Measurements from ENCODE around the gene PPAN. TPM values are rescaled to one million over a fixed set of nuclear protein-coding genes. Genes with fewer than 3 reads are reported as not detected.

Gene PPAN
- total and polyA plus RNA-seq, 5 donors from 2014 or later, result 14.1 to 62.2 (median 25.7) TPM

DNA sequence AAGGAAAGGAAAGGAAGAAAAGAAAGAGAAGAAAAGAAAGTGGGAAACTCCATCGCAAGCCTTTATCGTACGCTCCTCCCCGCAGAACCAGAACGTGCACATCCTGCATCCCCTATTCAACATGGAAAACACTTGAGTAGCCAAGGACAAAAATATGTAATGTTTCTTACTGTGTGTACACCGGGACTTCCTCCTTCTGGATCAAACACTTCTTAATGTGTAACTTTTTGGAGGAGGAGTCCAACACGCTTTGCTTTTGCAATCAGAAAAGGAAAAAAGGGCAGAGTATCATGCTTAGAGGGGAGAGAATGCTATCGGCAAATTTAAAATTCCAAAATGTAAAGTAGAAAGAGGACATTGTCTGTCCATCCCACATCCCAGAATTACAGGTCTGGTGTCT lies 27.8 kb upstream of the PPAN start:
- Mint-ChIP-seq H3K4me1 (no peaks in the 10 kb centered on the region), H3K9me3 (peaks cover 0 to 3% (median 0%) of the 10 kb centered on the region in 7 donors), H3K4me3 (no peak overlapping the region), H3K36me3 (no peaks in the 10 kb centered on the region), H3K27ac (no peak overlapping the region), H3K27me3 (no peaks in the 10 kb centered on the region)
- H3K36me3 ChIP-seq (ENCODE audit: control insufficient read depth, insufficient read depth, low read length), result no peaks in the 10 kb centered on the region
- no peak overlapping the region for H3K4me3 ChIP-seq (ENCODE audit: low read depth, low read length)
- H3K27ac ChIP-seq (ENCODE audit: insufficient read depth, low read length, poor library complexity, severe bottlenecking), result no peak overlapping the region
- no peak for DNase-seq
- H3K9me3 ChIP-seq (ENCODE audit: control insufficient read depth in 2 of 2, low read length in 2 of 2), result peaks cover 5 to 7% of the 10 kb centered on the region in 2 experiments
- ATAC-seq (ENCODE audit: low read depth in 2 of 2), result no peak
- H3K4me1 ChIP-seq (ENCODE audit: control insufficient read depth, insufficient read depth, low read length, poor library complexity, severe bottlenecking), result no peaks in the 10 kb centered on the region
- no peaks in the 10 kb centered on the region for H3K27me3 ChIP-seq (ENCODE audit: control insufficient read depth, insufficient read depth, low read length)

DNA sequence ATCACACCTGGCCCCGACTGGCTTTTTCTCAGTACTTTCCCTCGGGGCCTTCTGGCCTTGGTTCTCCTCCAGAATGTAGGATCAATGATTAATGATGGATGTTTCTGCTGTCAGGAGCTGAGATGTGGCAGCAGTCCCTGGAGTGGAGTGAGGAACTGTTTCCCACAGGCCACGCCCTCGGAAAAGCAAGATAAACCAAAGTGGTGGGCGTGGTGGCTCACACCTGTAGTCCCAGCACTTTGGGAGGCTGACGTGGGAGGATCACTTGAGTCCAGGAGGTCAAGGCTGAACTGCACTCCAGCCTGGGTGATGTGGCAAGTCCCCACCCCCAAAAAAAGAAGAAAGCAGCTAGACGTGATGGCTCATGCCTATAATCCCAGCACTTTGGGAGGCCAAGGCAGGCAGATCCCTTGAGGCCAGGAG lies 27.1 kb upstream of the PPAN start:
- H3K36me3 Mint-ChIP-seq, result no peaks in the 10 kb centered on the region
- DNase-seq, result no peak
- no peak overlapping the region for H3K4me3 ChIP-seq (ENCODE audit: low read depth, low read length)
- H3K27ac Mint-ChIP-seq, result no peak overlapping the region
- no peaks in the 10 kb centered on the region for H3K4me1 ChIP-seq (ENCODE audit: control insufficient read depth, insufficient read depth, low read length, poor library complexity, severe bottlenecking)
- H3K36me3 ChIP-seq (ENCODE audit: control insufficient read depth, insufficient read depth, low read length), result no peaks in the 10 kb centered on the region
- no peak for ATAC-seq (ENCODE audit: low read depth in 2 of 2)
- H3K9me3 Mint-ChIP-seq, result peaks cover 0 to 2% (median 0%) of the 10 kb centered on the region in 7 donors
- no peak overlapping the region for H3K27ac ChIP-seq (ENCODE audit: insufficient read depth, low read length, poor library complexity, severe bottlenecking)
- H3K27me3 Mint-ChIP-seq, result no peaks in the 10 kb centered on the region
- H3K4me3 Mint-ChIP-seq, result no peak overlapping the region
- peaks cover 0 to 2% (median 0%) of the 10 kb centered on the region in 4 donors for H3K4me1 Mint-ChIP-seq
- no peaks in the 10 kb centered on the region for H3K27me3 ChIP-seq (ENCODE audit: control insufficient read depth, insufficient read depth, low read length)
- peaks cover 1 to 2% of the 10 kb centered on the region in 2 experiments for H3K9me3 ChIP-seq (ENCODE audit: control insufficient read depth in 2 of 2, low read length in 2 of 2)

DNA sequence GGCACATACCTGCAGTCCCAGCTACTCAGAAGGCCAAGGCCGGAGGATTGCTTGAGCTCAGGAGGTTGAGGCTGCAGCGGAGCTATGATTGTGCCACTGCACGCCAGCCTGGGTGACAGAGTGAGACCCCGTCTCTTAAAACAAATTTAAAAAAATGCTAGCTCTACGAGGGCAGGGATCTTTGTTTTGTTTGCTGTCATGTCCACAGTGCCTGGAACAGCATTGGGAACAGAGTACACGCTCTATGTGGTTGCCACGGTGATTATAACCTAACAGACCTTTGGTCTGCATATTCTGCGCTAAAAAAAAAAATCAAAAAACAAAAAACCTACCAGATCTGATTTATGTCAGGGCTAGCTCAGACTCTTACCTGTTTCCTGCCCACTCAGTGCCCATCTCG lies 22.3 kb upstream of the PPAN start:
- Mint-ChIP-seq H3K4me1 (peaks cover 0 to 13% (median 8%) of the 10 kb centered on the region in 4 donors), H3K27me3 (no peaks in the 10 kb centered on the region), H3K4me3 (peak overlapping the region in 2 of 4 donors; percentile 58 to 88), H3K36me3 (no peaks in the 10 kb centered on the region), H3K27ac (peak overlapping the region in 2 of 3 donors; percentile 7 to 32), H3K9me3 (peaks cover 0 to 3% (median 0%) of the 10 kb centered on the region in 7 donors)
- no peak for DNase-seq
- Histone ChIP-seq H3K27me3 (ENCODE audit: control insufficient read depth, insufficient read depth, low read length) (no peaks in the 10 kb centered on the region), H3K9me3 (ENCODE audit: control insufficient read depth in 2 of 2, low read length in 2 of 2) (no peaks in the 10 kb centered on the region), H3K36me3 (ENCODE audit: control insufficient read depth, insufficient read depth, low read length) (peaks cover under 1% of the 10 kb centered on the region), H3K4me3 (ENCODE audit: low read depth, low read length) (no peak overlapping the region), H3K27ac (ENCODE audit: insufficient read depth, low read length, poor library complexity, severe bottlenecking) (no peak overlapping the region), H3K4me1 (ENCODE audit: control insufficient read depth, insufficient read depth, low read length, poor library complexity, severe bottlenecking) (peaks cover 11% of the 10 kb centered on the region)
- no peak for ATAC-seq (ENCODE audit: low read depth in 2 of 2)

DNA sequence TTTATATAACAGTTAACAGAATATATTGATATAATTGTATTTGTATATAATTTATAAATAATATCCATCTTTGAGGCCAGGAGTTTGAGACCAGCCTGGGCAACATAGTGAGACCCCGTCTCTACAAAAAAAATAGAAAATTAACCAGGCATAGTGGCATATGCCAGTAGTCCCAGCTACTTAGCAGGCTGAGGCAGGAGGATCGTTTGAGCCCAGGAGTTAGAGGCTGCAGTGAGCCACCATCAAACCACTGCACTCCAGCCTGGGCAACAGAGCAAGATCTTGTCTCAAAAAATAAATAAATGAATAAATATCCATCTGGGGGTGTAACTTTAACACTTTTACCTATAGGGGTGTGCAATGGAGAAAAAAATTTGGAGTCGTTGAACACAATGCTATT lies 21.4 kb upstream of the PPAN start:
- Mint-ChIP-seq H3K27me3 (no peaks in the 10 kb centered on the region), H3K4me3 (peak overlapping the region; percentile 87 to 91 (median 88)), H3K9me3 (peaks cover 0 to 3% (median 0%) of the 10 kb centered on the region in 7 donors), H3K36me3 (peaks cover 3% of the 10 kb centered on the region), H3K4me1 (peaks cover 0 to 13% (median 8%) of the 10 kb centered on the region in 4 donors), H3K27ac (peak overlapping the region in 1 of 3 donors; percentile 91)
- Histone ChIP-seq H3K9me3 (ENCODE audit: control insufficient read depth in 2 of 2, low read length in 2 of 2) (no peaks in the 10 kb centered on the region), H3K27ac (ENCODE audit: insufficient read depth, low read length, poor library complexity, severe bottlenecking) (no peak overlapping the region), H3K4me3 (ENCODE audit: low read depth, low read length) (no peak overlapping the region), H3K27me3 (ENCODE audit: control insufficient read depth, insufficient read depth, low read length) (no peaks in the 10 kb centered on the region), H3K4me1 (ENCODE audit: control insufficient read depth, insufficient read depth, low read length, poor library complexity, severe bottlenecking) (peaks cover 11% of the 10 kb centered on the region), H3K36me3 (ENCODE audit: control insufficient read depth, insufficient read depth, low read length) (peaks cover 9% of the 10 kb centered on the region)
- DNase-seq, result no peak
- no peak for ATAC-seq (ENCODE audit: low read depth in 2 of 2)

DNA sequence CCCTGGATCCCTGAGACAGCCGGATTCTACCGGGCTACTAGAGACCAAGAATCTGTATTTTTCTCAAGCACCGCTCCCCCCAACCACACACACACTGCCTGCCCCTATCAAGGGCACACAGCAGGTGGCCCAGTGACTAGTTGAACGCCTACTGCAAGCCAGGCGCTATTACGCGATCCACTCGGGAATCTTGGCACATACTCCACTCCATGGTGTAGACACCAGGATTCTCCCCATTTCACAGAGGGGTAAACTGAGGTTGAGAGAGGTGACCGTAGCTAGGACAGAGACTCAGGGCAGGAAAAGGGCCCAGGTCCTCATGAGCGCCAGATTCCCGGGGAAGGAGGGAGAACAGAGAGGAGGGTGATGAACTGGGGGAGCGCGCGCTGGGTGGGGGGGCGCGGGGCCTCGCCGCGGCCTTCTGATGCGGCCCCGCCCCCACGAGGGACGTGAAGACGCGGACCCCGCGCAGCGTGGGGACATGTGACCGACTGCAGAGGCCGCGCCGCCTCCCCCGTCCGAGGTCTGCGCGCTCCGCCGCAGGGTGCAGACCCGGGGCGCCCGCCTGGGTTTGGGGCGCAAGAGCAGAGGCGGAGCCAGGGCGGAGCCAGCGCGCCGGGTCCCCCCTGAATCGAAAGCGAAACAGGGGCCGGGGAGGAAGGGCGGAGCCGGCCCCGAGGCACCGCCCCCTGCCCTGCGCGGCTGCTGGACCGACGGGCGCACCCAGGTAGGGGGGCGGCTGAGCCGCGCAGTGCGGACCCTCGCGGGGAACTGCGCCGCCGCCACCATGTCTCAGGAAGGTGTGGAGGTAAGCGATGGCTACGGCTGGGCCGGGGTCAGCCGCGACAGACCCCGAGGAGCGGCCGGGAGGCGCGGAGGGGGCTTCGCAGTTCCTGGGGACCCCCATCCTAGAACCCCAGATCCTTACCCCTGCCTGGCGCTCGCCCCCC lies 20.2 kb upstream of the PPAN start, which contains the start of gene SHFL:
Gene SHFL, plus strand, starts transcription at position 677 of the 950 bp plus-strand sequence. Its CDS starts 111 bp downstream, at position 788.
- peaks cover 6% of the 10 kb centered on the region for H3K36me3 Mint-ChIP-seq
- no peaks in the 10 kb centered on the region for H3K9me3 ChIP-seq (ENCODE audit: control insufficient read depth in 2 of 2, low read length in 2 of 2)
- H3K36me3 ChIP-seq (ENCODE audit: control insufficient read depth, insufficient read depth, low read length), result peaks cover 14% of the 10 kb centered on the region
- H3K4me3 ChIP-seq (ENCODE audit: low read depth, low read length), result peak within 1 kb of the TSS; percentile 62
- H3K27ac ChIP-seq (ENCODE audit: insufficient read depth, low read length, poor library complexity, severe bottlenecking), result peak within 1 kb of the TSS; percentile 83
- H3K27me3 Mint-ChIP-seq, result no peaks in the 10 kb centered on the region
- H3K4me3 Mint-ChIP-seq, result peak within 1 kb of the TSS; percentile 87 to 91 (median 88)
- peaks cover 0 to 3% (median 0%) of the 10 kb centered on the region in 7 donors for H3K9me3 Mint-ChIP-seq
- H3K27ac Mint-ChIP-seq, result peak within 1 kb of the TSS; percentile 88 to 96 (median 91)
- peaks cover 0 to 16% (median 8%) of the 10 kb centered on the region in 4 donors for H3K4me1 Mint-ChIP-seq
- ATAC-seq (ENCODE audit: low read depth in 2 of 2), result peak; percentile 93 to 94
- H3K27me3 ChIP-seq (ENCODE audit: control insufficient read depth, insufficient read depth, low read length), result no peaks in the 10 kb centered on the region
- DNase-seq, result peak; percentile 82 to 90 (median 83)
- peaks cover 11% of the 10 kb centered on the region for H3K4me1 ChIP-seq (ENCODE audit: control insufficient read depth, insufficient read depth, low read length, poor library complexity, severe bottlenecking)

DNA sequence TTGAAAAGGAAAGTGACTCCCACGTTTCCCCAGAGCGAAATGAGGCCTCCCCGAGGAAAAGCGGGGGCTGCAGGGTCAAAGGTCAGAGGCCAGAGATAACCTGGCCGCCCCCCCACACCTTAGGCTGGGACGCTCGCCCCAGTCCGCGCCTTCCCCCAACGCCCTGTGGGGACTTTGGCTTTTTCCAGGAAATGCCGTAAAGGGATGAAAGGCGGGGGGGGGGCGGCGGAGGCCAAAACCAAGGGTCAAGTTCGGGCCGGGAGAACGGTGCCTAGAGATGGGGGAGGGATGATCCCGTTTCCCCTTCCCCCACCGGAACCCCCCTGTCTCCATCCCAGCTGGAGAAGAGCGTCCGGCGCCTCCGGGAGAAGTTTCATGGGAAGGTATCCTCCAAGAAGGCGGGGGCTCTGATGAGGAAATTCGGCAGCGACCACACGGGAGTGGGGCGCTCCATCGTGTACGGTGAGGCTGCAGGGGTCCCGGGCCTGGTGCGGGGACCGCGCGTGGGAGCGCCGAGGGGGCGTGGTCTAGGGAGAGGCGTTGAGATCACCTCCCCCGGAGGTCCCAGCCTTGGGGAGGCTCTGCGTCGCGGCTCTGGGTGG lies 19.5 kb upstream of the PPAN start:
- Mint-ChIP-seq H3K4me3 (peak overlapping the region; percentile 75 to 88 (median 82)), H3K27ac (peak overlapping the region in 2 of 3 donors; percentile 67 to 87), H3K4me1 (peaks cover 0 to 19% (median 8%) of the 10 kb centered on the region in 4 donors), H3K9me3 (peaks cover 0 to 3% (median 0%) of the 10 kb centered on the region in 7 donors), H3K36me3 (peaks cover 9% of the 10 kb centered on the region), H3K27me3 (no peaks in the 10 kb centered on the region)
- Histone ChIP-seq H3K27ac (ENCODE audit: insufficient read depth, low read length, poor library complexity, severe bottlenecking) (peak overlapping the region; percentile 83), H3K27me3 (ENCODE audit: control insufficient read depth, insufficient read depth, low read length) (no peaks in the 10 kb centered on the region), H3K4me1 (ENCODE audit: control insufficient read depth, insufficient read depth, low read length, poor library complexity, severe bottlenecking) (peaks cover 11% of the 10 kb centered on the region), H3K36me3 (ENCODE audit: control insufficient read depth, insufficient read depth, low read length) (peaks cover 20% of the 10 kb centered on the region), H3K4me3 (ENCODE audit: low read depth, low read length) (peak overlapping the region; percentile 44), H3K9me3 (ENCODE audit: control insufficient read depth in 2 of 2, low read length in 2 of 2) (no peaks in the 10 kb centered on the region)
- DNase-seq, result peak in 2 of 3 donors; percentile 41 to 46
- ATAC-seq (ENCODE audit: low read depth in 2 of 2), result no peak

DNA sequence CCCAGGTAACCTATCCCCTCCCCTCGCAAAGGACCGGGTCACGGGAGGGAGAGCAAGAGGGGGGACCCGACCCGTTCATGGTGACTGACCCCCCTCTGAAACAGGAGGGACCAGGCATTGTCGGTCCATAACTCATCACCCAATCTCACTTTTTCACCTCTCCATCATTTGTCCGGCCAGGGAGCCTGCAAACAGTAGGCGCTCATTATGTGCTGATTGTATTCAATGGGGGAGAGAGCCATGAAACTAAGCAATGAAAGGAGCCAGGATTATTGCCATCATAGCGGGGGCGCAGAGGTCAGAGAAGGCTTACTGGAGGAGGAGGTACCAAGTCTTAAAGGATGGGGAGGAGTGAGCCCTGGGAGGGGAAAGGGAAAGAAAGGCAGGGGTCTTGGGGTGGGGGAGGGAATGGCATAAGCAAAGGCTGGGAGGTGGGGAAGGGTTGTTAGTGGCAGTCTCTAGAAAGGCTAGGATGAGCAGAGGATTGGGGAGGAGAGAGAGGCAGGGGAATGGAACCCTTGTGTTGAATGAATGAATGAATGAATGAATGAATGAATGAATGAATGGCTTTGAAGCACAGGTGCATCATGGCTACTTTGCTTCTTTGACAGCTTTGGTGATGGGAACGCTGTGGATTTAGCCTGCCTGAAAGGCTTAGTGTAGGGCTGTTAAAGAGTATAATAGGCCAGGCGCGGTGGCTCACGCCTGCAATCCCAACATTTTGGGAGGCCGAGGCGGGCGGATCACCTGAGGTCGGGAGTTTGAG lies 18.7 kb upstream of the PPAN start:
- H3K36me3 Mint-ChIP-seq, result peaks cover 15% of the 10 kb centered on the region
- Histone ChIP-seq H3K27me3 (ENCODE audit: control insufficient read depth, insufficient read depth, low read length) (no peaks in the 10 kb centered on the region), H3K36me3 (ENCODE audit: control insufficient read depth, insufficient read depth, low read length) (peaks cover 27% of the 10 kb centered on the region), H3K4me3 (ENCODE audit: low read depth, low read length) (peak overlapping the region; percentile 44), H3K9me3 (ENCODE audit: control insufficient read depth in 2 of 2, low read length in 2 of 2) (no peaks in the 10 kb centered on the region), H3K27ac (ENCODE audit: insufficient read depth, low read length, poor library complexity, severe bottlenecking) (peak overlapping the region; percentile 83), H3K4me1 (ENCODE audit: control insufficient read depth, insufficient read depth, low read length, poor library complexity, severe bottlenecking) (peaks cover 11% of the 10 kb centered on the region)
- H3K27me3 Mint-ChIP-seq, result no peaks in the 10 kb centered on the region
- H3K4me3 Mint-ChIP-seq, result peak overlapping the region; percentile 75 to 88 (median 82)
- peaks cover 0 to 22% (median 8%) of the 10 kb centered on the region in 4 donors for H3K4me1 Mint-ChIP-seq
- peaks cover 0 to 3% (median 0%) of the 10 kb centered on the region in 7 donors for H3K9me3 Mint-ChIP-seq
- no peak for ATAC-seq (ENCODE audit: low read depth in 2 of 2)
- no peak for DNase-seq
- peak overlapping the region; percentile 67 to 92 (median 87) for H3K27ac Mint-ChIP-seq
